ENCODE results near the gene PAPPA.

Gene PAPPA

GRCh38 chr9:116232424-116233159, 79.0 kb downstream of the PAPPA start:
- no peak for DNase-seq

GRCh38 chr9:116233160-116233530, 79.6 kb downstream of the PAPPA start:
- DNase-seq, result no peak

GRCh38 chr9:116234081-116234480, 80.5 kb downstream of the PAPPA start:
- DNase-seq, result no peak

- no peak for DNase-seq
These were observed 83.4 kb downstream of the PAPPA start for GRCh38 chr9:116236979-116237378.

- DNase-seq, result no peak
These were observed 83.9 kb downstream of the PAPPA start for GRCh38 chr9:116237456-116237855.

GRCh38 chr9:116238225-116238624, 84.6 kb downstream of the PAPPA start:
- no peak for DNase-seq

- no peak for DNase-seq
These were observed 85.3 kb downstream of the PAPPA start for GRCh38 chr9:116238776-116239340.

- DNase-seq, result no peak
These were observed 90.1 kb downstream of the PAPPA start for GRCh38 chr9:116243708-116244107.

GRCh38 chr9:116247284-116247683, 93.7 kb downstream of the PAPPA start:
- DNase-seq, result no peak

GRCh38 chr9:116247791-116248374, 94.3 kb downstream of the PAPPA start:
- no peak for DNase-seq

- no peak for DNase-seq
These were observed 97.3 kb downstream of the PAPPA start for GRCh38 chr9:116250891-116251290.

- DNase-seq, result no peak
These were observed 97.8 kb downstream of the PAPPA start for GRCh38 chr9:116251366-116251765.

GRCh38 chr9:116260531-116260930, 106.9 kb downstream of the PAPPA start:
- DNase-seq, result no peak

GRCh38 chr9:116262448-116262847, 108.9 kb downstream of the PAPPA start:
- no peak for DNase-seq

GRCh38 chr9:116264361-116264760, 110.8 kb downstream of the PAPPA start:
- DNase-seq, result no peak

- no peak for DNase-seq
These were observed 113.4 kb downstream of the PAPPA start for GRCh38 chr9:116267021-116267420.

GRCh38 chr9:116269250-116269649, 115.7 kb downstream of the PAPPA start:
- no peak for DNase-seq

- DNase-seq, result no peak
These were observed 117.0 kb downstream of the PAPPA start for GRCh38 chr9:116270546-116270945.

- no peak for DNase-seq
These were observed 117.7 kb downstream of the PAPPA start for GRCh38 chr9:116271340-116271739.

GRCh38 chr9:116271991-116272390, 118.4 kb downstream of the PAPPA start:
- no peak for DNase-seq

GRCh38 chr9:116274293-116274692, 120.7 kb downstream of the PAPPA start:
- no peak for DNase-seq

GRCh38 chr9:116275418-116276195, 122.0 kb downstream of the PAPPA start:
- no peak for DNase-seq

GRCh38 chr9:116276196-116276493, 122.6 kb downstream of the PAPPA start:
- DNase-seq, result no peak

- DNase-seq, result no peak
These were observed 123.1 kb downstream of the PAPPA start for GRCh38 chr9:116276651-116277121.

Measured in NCI-H1694 (cell line).